GM19025 (cell line): ENCODE data around the gene C11orf91.
"Not testable (repeated sequence)": the region's sequence is repeated elsewhere in the genome, so short reads cannot be mapped to it uniquely, and the experiment has no call there.

ENCODE experiments used
- ATAC-seq: cut with Tn5 transposase; IDR thresholded peaks from one replicate; pipeline ENCODE4 v1.9.1; 2021; ENCODE audit warnings: mild to moderate bottlenecking, low read depth, moderate library complexity; ENCODE audit not compliant: unreplicated experiment

The C11orf91 gene

GRCh38 chr11:33698921-33699320 is 1.7 kb downstream of the C11orf91 start:
- ATAC-seq = no peak

DNA sequence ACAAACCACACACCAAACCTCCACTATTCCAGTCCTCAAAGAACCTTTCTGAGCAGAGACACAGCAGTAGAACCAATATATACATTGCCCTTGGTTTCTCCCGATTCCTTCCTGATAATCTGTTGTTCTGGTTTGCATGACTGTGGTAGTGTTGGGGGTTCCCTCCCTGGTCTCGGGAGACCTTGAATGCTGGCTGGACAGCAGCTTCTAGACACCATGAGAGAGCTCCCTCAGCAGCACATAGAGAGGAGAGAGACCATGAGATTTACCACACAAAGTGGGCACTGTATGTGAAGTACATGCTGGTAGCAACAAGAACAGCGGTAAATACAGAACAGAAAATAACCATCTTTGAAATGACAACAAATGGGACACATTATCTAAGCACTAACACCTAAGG is 2.6 kb downstream of the C11orf91 start:
- ATAC-seq = no peak

- ATAC-seq = no peak
Measured at GRCh38 chr11:33696931-33697638, 3.5 kb downstream of the C11orf91 start.

GRCh38 chr11:33696411-33696810 is 4.2 kb downstream of the C11orf91 start:
- no peak for ATAC-seq

- no peak for ATAC-seq
Measured at GRCh38 chr11:33695051-33695566, 5.5 kb downstream of the C11orf91 start.

GRCh38 chr11:33694346-33695050 is 6.1 kb downstream of the C11orf91 start:
- no peak for ATAC-seq

- ATAC-seq = no peak
Measured at GRCh38 chr11:33692541-33692940, 8.1 kb downstream of the C11orf91 start.

DNA sequence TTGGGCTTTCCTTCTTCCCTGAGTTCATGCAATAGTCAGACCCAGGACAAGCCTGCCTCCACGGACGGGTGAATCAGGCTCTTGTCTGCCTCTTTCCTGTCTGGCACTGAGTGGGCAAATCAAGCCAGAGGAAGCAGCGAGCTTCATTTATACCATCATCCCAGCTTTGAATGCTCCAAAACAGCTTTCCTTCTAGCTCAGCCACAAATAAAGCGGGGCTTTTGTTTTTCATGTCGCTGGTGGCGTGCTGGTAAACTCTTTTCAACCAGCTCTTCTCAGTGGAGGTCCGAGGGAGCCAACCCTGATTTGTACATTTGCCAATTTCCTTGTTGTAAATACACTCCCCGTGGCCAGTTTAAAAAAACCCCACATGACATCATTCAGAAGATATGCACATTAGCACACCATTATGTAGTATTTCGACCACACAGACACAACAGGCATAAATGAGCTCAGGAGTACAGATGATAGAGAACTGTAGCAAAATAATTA is 8.6 kb downstream of the C11orf91 start:
- no peak for ATAC-seq

GRCh38 chr11:33691066-33691864 is 9.4 kb downstream of the C11orf91 start:
- ATAC-seq = no peak

- ATAC-seq = no peak
Measured at GRCh38 chr11:33690290-33691065, 10.1 kb downstream of the C11orf91 start.

- no peak for ATAC-seq
Measured at GRCh38 chr11:33689501-33689900, 11.1 kb downstream of the C11orf91 start.

GRCh38 chr11:33689085-33689484 is 11.5 kb downstream of the C11orf91 start:
- ATAC-seq = no peak

- no peak for ATAC-seq
Measured at GRCh38 chr11:33687733-33688479, 12.7 kb downstream of the C11orf91 start.

DNA sequence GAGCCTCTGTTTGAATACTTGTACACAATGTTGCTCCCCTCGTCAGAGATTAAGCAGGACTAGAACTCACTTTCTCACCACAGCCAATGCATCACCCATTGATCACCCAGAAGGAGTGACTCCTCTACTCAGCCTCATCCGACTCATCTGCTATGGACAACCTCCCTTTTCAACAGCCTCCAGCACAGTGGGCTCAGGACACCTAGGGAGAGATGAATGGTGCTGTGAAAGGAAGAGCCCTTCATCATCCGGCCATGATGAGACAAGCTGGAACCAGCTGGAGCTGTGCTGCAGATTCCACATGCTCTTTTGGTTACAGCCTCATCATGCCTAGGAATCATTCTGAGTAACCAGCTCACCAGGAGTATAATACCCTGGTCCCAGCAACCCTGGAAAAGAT is 15.5 kb downstream of the C11orf91 start:
- ATAC-seq = no peak

DNA sequence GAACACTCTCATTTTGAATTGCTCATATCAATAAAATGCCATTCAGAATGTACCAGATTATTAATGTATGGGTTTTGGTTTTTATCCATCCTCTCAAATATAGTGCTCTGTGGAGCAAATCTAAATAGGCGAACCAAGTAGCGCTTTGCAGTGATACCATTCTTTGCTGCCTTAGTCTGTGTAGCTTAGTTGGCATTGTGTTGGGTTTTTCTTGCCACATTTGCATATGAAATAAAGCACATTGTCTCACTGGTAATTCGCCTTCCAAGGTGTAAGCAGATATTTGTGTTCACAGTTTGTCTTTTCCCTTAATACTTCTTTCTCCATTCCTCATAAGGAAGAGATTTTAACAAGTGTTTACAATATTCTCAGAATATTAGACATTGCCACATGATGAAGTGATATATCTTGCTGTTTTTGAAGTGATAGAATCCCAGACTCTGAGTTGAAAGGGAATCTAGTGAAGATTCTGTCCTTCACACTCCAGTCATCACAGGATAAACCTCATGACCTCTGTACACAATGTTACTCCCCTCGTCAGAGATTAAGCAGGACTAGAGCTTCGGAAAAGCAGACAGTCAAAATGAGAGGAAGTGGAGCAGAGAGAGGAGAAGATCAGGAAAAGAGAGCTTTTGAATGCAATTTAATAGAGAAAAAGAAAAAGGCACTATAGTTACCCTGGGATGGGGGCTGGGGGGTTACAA is 16.5 kb downstream of the C11orf91 start:
- no peak for ATAC-seq

DNA sequence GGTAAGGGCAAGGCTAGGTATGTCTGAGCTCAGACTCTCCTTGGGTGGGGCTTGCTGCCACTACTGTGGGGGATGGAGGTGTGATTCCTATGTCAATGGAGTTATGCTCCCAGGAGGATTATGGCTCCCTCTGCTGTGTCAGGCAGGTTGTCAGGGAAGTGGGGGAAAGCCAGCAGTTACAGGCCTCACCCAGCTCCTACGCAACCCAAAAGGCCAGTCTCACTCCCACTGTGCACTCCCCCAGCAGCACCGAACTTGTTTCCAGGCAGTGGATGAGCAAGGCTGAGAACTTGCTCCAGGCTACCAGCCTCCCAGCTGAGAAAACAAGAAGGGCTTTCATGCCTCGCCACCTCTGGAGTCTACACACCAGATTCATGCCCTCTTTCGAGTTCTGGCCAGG is 18.2 kb downstream of the C11orf91 start:
- no peak for ATAC-seq

GRCh38 chr11:33682019-33682418 is 18.6 kb downstream of the C11orf91 start:
- no peak for ATAC-seq

DNA sequence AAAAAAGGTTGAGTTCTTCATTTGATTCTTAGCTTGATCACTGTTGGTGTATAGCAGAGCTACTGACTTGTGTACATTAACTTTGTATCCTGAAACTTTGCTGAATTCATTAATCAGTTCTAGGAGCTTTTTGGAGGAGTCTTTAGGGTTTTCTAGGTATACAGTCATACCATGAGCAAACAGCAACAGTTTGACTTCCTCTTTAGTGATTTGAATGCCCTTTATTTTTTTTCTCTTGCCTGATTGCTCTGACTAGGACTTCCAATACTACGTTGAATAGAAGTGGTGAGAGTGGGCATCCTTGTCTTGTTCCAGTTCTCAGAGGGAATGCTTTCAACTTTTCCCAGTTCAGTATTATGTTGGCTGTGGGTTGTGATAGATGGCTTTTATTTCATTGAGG is 22.0 kb downstream of the C11orf91 start:
- ATAC-seq = not testable (repeated sequence)
